Right lobe of liver (tissue), 6 donors: Measurements from ENCODE around the gene UGT1A10. TPM values are rescaled to one million over a fixed set of nuclear protein-coding genes. Genes with fewer than 3 reads are reported as not detected.

ENCODE experiments used
- ATAC-seq, 4 donors: fragments of 200-7000 bp; cut with Tn5 transposase; one replicate each; pipeline ENCODE4 v1.9.1; 2020; ENCODE audit warnings: mild to moderate bottlenecking in 4 of 4, moderate library complexity in 4 of 4
- DNase-seq, 3 donors: peaks; one replicate each; pipeline ENCODE4 v3.0.0-alpha.2; 2020
- H3K27ac ChIP-seq, 3 donors: fragments of 200-600 bp; one replicate each; pipeline ENCODE4 v1.8.0; 2022
- H3K27me3 ChIP-seq, 2 donors: fragments of 200-600 bp; one replicate each; pipeline ENCODE4 v1.8.0; 2022
- H3K36me3 ChIP-seq, 4 donors: fragments of 200-600 bp; sonication (generic) in 1 of 4; one replicate each; pipeline versions ENCODE4 v1.5.1 to v1.8.0; 2017 to 2022; ENCODE audit warnings: control low read depth in 1 of 4
- H3K4me1 ChIP-seq, 4 donors: fragments of 200-600 bp; sonication (generic) in 1 of 4; one replicate each; pipeline versions ENCODE4 v1.5.1 to v1.8.0; 2017 to 2022; ENCODE audit warnings: control low read depth in 1 of 4
- H3K4me3 ChIP-seq, 3 donors: fragments of 200-600 bp; one replicate each; pipeline ENCODE4 v1.8.0; 2022
- H3K9me3 ChIP-seq, 4 donors: fragments of 200-600 bp; sonication (generic) in 1 of 4; one replicate each; pipeline versions ENCODE4 v1.5.1 to v1.8.0; 2017 to 2022; ENCODE audit warnings: control low read depth in 1 of 4
- POLR2A ChIP-seq: fragments of 450-650 bp; IDR thresholded peaks from one replicate; pipeline ENCODE4 v1.6.1; 2017; ENCODE audit warnings: antibody characterized with exemption, mild to moderate bottlenecking
- WGBS: methylation state at CpG from one replicate; pipeline ENCODE4 v1.1.6; 2018; ENCODE audit warnings: low coverage, low lambda C conversion rate; ENCODE audit not compliant: insufficient coverage; ENCODE audit errors: missing lambda C conversion rate; 5-methylcytosine and 5-hydroxymethylcytosine counted together
- intact Hi-C, 2 donors: fragments of 100-400 bp; cut with DNase I; formaldehyde crosslinking; loops; one replicate each; pipeline versions ENCODE4 v1.11.2 to v1.14.1; 2022
- total RNA-seq, 6 experiments: library from RNA; depleted of rRNA in 2 of 6; stranded (reverse); fragments of >200 nt in 2 of 6; fragmentation: NEBNext Ultra II Directional in 3 of 6; extraction: Animal tissue kit (Norgen Biotek cat#: 25700) in 3 of 6; gene quantifications; one replicate each; pipeline versions ENCODE4 v1.1.0 to v1.2.4, GENCODE V29; 2016 to 2023
- TF ChIP-seq, protein P1 (sequence below), 4 donors: fragments of 200-600 bp in 3 of 4; fragments of 450-650 bp in 1 of 4; IDR thresholded peaks; one replicate each; pipeline versions ENCODE4 v1.5.1 to v1.8.0; 2016 to 2022; ENCODE audit warnings: antibody characterized with exemption in 4 of 4, mild to moderate bottlenecking in 2 of 4
- donor health status: DM: no; HTN: yes; CAD: no.
- donor health status: DM: no; HTN: no; CAD: no.
- donor health status: DM: no; HTN: no; CAD: no.
- donor health status: DM: no; HTN: yes; CAD: no.
- donor health status: DM: no; HTN: yes; CAD: no.

UGT1A10 gene
- total RNA-seq, 6 experiments from 2014 or later, result 0.11 TPM; not detected in 5

GRCh38 chr2:233793465-233794127 is 157.3 kb downstream of the UGT1A10 start:
- intact Hi-C loops, result no loop called here
- DNase-seq (no peak), ATAC-seq (no peak)
- TF ChIP-seq, protein P1, sequence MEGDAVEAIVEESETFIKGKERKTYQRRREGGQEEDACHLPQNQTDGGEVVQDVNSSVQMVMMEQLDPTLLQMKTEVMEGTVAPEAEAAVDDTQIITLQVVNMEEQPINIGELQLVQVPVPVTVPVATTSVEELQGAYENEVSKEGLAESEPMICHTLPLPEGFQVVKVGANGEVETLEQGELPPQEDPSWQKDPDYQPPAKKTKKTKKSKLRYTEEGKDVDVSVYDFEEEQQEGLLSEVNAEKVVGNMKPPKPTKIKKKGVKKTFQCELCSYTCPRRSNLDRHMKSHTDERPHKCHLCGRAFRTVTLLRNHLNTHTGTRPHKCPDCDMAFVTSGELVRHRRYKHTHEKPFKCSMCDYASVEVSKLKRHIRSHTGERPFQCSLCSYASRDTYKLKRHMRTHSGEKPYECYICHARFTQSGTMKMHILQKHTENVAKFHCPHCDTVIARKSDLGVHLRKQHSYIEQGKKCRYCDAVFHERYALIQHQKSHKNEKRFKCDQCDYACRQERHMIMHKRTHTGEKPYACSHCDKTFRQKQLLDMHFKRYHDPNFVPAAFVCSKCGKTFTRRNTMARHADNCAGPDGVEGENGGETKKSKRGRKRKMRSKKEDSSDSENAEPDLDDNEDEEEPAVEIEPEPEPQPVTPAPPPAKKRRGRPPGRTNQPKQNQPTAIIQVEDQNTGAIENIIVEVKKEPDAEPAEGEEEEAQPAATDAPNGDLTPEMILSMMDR (IDR thresholded peaks at IDR 0.05), result no peak
- no peak for TF ChIP-seq POLR2A
- Histone ChIP-seq H3K9me3 (no peaks in the 10 kb centered on the region), H3K4me1 (no peaks in the 10 kb centered on the region), H3K36me3 (no peaks in the 10 kb centered on the region), H3K4me3 (no peak overlapping the region), H3K27me3 (no peaks in the 10 kb centered on the region), H3K27ac (no peak overlapping the region)
- 81% methylated on average over 3 of the region's 18 CpGs for WGBS

DNA sequence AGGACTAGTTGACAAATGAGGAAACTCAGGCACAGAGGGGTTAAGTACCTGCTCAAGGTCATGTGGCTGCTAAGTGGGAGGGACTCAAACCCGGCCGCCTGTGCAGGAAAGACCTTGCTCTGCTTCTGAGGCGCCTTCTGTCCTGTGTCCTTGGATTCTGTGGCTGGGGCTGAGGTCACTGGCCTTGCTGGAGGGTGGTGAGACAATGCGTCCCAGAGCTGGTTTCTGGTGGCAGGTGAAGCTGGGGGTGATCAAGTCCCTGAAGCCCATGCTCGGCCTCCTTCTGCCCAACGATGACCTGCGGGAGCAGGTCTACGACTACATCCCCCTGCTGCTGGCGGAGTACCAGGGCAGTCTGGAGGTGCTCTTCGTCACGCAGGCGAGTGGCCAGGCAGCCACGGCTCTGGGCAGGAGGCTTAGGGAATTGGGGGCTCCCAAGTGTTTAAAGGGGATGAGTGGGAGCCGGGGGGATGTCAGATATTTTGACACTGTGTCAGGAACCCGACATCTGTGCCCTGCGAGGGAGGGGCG is 157.9 kb downstream of the UGT1A10 start:
- H3K9me3 ChIP-seq, result no peaks in the 10 kb centered on the region
- H3K4me3 ChIP-seq, result no peak overlapping the region
- ATAC-seq (no peak), DNase-seq (no peak)
- no peaks in the 10 kb centered on the region for H3K36me3 ChIP-seq
- no peaks in the 10 kb centered on the region for H3K27me3 ChIP-seq
- no peaks in the 10 kb centered on the region for H3K4me1 ChIP-seq
- no peak overlapping the region for H3K27ac ChIP-seq
- intact Hi-C loops, result no loop called here
- 92% methylated on average over 4 of the region's 17 CpGs for WGBS
- TF ChIP-seq POLR2A, result no peak
- TF ChIP-seq, protein P1 (IDR thresholded peaks at IDR 0.05), result no peak

GRCh38 chr2:233795735-233796171 is 159.5 kb downstream of the UGT1A10 start:
- Histone ChIP-seq H3K4me3 (no peak overlapping the region), H3K27me3 (no peaks in the 10 kb centered on the region), H3K9me3 (no peaks in the 10 kb centered on the region), H3K36me3 (no peaks in the 10 kb centered on the region), H3K27ac (no peak overlapping the region), H3K4me1 (no peaks in the 10 kb centered on the region)
- no peak for DNase-seq
- 94% methylated on average over 5 of the region's 13 CpGs for WGBS
- TF ChIP-seq POLR2A, result no peak
- TF ChIP-seq, protein P1 (IDR thresholded peaks at IDR 0.05), result no peak
- no peak for ATAC-seq
- intact Hi-C loops, result no loop called here

DNA sequence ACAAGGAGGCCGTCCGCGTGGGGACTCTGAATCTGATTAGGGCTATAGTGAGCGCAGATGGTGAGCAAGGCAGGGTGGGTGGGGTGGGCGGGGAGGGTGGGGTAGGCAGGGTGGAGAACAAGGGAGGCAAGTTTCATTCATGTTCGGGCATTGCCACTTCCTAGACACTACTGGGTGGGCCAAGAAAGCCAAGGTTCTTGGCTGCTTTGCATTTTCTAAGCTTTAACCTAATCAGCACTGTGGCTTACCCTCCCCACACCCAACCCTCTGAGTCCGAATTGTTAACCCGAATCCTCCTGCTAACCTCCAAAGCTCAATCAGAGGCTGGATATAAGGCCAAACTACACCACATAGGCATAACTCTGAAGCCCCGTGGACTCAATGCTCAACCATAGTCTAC is 160.0 kb downstream of the UGT1A10 start:
- DNase-seq (no peak), ATAC-seq (no peak)
- H3K36me3 ChIP-seq, result no peaks in the 10 kb centered on the region
- no peaks in the 10 kb centered on the region for H3K9me3 ChIP-seq
- no peak overlapping the region for H3K4me3 ChIP-seq
- WGBS, result 91% methylated on average over 8 of the region's 9 CpGs
- no peak for TF ChIP-seq POLR2A
- TF ChIP-seq, protein P1 (IDR thresholded peaks at IDR 0.05), result no peak
- H3K27me3 ChIP-seq, result no peaks in the 10 kb centered on the region
- intact Hi-C loops, result no loop called here
- H3K27ac ChIP-seq, result no peak overlapping the region
- no peaks in the 10 kb centered on the region for H3K4me1 ChIP-seq
